HG03342 (cell line): Measurements from ENCODE around the gene TKFC.
"Not testable (repeated sequence)": the region's sequence is repeated elsewhere in the genome, so short reads cannot be mapped to it uniquely, and the experiment has no call there.

Experiments used
- ATAC-seq: cut with Tn5 transposase; IDR thresholded peaks from one replicate; pipeline ENCODE4 v1.9.1; 2021; ENCODE audit warnings: mild to moderate bottlenecking, moderate library complexity; ENCODE audit not compliant: unreplicated experiment

Gene TKFC

GRCh38 chr11:61362542-61362875 is 29.5 kb downstream of the TKFC start:
- peak; percentile 16 for ATAC-seq

GRCh38 chr11:61364012-61364675 is 31.1 kb downstream of the TKFC start:
- no peak for ATAC-seq

GRCh38 chr11:61367406-61367805 is 34.4 kb downstream of the TKFC start:
- no peak for ATAC-seq

DNA sequence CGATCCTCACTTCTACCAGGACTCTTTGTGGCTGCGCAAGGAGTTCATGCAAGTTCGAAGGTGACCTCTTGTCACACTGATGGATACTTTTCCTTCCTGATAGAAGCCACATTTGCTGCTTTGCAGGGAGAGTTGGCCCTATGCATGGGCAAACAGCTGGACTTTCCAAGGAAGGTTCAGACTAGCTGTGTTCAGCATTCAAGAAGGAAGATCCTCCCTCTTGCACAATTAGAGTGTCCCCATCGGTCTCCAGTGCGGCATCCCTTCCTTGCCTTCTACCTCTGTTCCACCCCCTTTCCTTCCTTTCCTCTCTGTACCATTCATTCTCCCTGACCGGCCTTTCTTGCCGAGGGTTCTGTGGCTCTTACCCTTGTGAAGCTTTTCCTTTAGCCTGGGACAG is 35.6 kb downstream of the TKFC start:
- no peak for ATAC-seq

DNA sequence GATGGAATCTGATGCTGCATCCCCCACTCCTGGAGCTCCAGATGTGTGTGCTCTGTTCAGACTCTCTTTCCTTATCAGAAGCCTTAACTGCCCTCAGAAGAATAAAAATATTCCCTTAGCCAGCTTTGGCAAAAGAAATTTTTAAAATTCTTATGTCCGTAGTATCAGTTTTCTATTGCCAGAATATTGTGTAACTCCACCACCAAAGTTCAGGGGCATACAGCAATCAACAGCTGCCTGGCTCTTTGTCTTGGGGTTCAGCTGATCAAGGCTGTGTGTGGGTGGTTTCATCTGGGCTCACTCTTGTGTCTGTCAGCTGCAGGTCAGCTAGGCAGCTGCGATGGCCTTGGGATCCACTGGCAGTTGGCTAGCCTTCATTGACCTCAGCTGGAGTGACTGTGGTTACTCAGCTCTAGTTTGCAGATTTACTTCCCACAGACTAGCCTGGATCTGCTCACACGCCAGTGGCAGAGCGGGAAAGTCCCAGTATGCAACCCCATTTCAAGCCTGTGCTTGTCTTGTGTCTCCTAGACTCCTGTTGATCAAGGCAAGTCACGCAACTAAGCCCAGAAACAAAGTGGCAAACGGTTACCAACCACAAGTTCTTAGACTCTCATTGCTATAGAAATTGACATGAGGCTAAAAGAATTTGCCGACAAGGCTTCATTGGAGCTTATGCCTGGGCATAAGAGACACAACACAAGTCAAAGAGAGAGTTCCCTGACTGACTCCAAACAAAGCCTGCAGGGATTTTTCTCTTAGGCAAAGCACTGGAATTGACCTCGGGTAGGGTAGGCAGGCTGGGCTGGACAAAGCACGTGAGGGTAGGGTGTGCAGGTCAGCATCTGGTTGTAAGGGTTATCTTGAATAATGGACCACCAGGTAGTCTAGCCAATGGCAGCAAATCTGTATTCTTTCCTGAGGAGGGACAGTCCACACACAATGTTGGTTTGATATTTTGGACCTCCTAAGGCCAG is 36.6 kb downstream of the TKFC start:
- ATAC-seq: no peak

DNA sequence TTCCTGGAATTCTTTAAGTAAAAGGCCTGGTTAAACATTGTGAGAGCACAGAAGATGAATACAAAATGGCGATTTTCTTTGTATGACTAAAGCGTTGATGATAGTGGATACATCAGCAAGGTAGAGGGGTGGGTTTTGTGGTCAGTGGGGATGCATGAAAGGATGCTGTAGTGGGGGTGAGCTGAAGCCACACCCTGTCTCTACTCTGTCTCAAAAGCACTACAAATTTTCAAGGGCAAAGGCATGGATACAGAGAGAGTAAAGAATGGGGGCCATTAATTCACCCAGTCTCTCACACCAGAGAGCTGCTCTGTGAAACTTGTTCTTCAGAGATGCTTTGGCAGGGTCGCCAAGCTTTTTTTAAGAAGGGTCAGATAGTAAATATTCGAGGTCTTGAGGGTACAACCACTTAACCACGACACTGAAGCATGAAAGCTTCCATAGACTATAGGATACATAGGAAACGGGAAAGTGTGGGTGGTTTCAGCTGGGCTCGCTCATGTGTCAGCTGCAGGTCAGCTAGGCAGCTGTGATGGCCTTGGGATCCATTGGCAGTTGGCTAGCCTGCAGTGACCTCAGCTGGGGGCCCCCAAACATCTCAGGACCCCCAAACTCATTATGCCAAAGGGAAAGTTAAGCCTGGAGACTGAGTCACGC is 37.4 kb downstream of the TKFC start:
- no peak for ATAC-seq

GRCh38 chr11:61372659-61373420 is 39.8 kb downstream of the TKFC start:
- ATAC-seq: no peak

GRCh38 chr11:61375761-61376108 is 42.7 kb downstream of the TKFC start:
- ATAC-seq: no peak

GRCh38 chr11:61377461-61378160 is 44.6 kb downstream of the TKFC start:
- no peak for ATAC-seq

DNA sequence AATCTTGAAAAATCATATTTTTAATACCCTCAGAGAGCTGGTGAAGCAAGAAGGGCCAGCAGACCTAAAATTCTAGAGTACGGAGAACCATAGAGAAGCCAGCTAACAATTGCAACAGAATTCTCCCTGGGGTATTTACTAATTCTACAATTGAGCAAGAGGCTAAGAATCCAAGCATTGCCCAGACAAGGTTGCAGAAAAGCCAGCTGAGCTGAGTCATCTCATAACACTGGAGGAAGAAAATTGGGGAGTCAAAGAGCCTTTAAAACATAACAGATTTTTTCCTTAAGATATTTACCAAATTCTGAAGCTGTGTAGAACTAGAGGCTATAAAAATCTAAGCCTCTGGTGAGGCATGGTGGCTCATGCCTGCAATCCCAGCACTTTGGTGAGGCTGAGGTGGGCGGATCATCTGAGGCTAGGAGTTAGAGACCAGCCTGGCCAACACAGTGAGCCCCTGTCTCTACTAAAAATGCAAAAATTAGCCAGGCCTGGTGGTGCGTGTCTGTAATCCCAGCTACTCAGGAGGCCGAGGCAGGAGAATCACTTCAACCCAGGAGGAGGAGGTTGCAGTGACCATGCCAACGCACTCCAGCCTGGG is 45.8 kb downstream of the TKFC start:
- ATAC-seq: no peak

- no peak for ATAC-seq
Observed at GRCh38 chr11:61380884-61381283, 47.9 kb downstream of the TKFC start.

DNA sequence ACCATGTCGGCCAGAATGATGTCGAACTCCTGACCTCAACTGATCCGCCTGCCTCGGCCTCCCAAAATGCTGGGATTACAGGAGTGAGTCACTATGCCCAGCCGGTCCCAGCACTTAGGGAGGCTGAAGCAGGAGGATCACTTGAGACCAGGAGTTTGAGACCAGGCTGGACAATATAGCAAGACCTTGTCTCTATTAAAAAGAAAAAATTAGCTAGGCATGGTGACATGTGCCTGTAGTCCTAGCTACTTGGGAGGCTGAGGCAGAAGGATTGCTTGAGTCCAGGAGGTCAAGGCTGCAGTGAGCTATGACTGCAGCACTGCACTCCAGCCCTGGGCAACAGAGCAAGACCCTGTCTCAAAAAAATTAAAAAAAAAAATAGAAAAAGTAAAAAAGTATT is 50.8 kb downstream of the TKFC start:
- ATAC-seq: not testable (repeated sequence)

DNA sequence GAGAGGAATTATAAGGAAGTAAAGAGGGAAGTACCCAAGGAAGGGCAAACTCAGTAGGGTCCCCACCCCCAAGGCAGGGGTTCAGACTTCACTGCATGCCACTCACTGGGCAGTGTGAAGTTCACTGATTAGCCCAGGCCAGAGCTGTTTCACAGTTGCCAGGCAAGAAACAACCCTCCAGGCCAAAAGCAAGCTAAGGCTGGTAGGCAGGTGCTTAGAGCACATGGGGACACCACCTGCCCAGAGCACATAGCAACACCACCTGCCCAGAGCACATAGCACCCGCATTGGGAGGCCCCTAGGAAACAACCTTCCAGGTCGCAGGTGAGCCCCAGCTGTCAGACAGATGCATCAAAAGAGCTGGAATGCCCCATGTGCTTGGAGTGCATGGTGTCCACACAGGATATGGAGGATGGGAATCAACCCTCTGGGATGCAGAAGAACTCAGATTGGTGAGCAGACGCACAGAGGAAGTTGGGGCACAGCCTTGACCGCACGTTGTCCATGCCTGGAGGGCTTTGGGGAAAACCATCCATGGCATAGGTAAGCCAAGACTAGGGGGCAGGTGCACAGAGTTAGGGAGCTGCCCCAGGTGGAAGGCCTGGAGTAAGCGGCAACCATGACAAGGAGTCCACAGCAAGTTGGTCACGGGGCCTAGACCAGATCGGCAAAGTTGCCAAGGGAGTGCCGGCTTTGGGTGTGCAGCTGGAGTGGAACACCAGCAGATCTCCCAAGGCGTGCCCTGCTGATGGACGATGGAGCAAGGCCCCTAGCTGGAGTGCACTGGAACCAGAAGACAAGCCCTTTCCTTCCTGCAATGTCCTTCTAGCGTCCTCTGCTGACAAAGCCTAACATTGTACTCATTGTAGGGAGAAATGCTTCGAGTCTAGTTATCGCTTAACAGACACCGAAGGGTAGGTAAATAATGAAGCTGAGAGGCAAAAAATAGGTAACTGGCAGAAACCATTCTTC is 51.5 kb downstream of the TKFC start:
- no peak for ATAC-seq

DNA sequence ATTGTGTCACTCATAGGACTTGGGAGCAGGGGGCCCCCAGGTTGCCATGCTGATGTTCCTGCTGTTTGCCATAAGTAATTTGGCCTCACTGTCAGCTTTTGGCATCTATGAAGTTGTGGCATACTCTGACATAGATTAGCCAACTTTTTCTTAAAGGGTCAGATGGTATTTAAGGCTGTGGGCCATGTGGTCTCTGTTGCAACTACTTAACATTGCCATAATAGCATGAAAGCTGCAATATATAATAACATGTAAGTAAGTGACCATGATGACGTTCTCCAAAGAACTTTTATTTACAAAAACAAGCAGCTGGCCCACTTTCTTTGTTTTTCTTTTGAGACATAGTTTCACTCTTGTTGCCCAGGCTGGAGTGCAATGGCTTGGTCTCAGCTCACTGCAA is 57.1 kb downstream of the TKFC start:
- no peak for ATAC-seq

GRCh38 chr11:61392981-61393595 is 60.1 kb downstream of the TKFC start:
- ATAC-seq: peak; percentile 18
